SK-N-SH treated with all-trans-retinoic acid at 6 μM for 48 hours (cell line): ENCODE results near the gene NUTM1.

Experiments used
- ARNTL ChIP-seq: fragments of 450-650 bp; formaldehyde crosslinking; IDR thresholded peaks from 2 replicates; pipeline ENCODE4 v1.5.0; 2020; ENCODE audit warnings: low read depth, mild to moderate bottlenecking, moderate library complexity, borderline replicate concordance
- BACH2 ChIP-seq: fragments of 250-450 bp; sonication (Bioruptor Pico); IDR thresholded peaks from 2 replicates; pipeline ENCODE4 v1.9.0; 2021; ENCODE audit warnings: mild to moderate bottlenecking, borderline replicate concordance
- CREB5 ChIP-seq: fragments of 250-450 bp; sonication (Bioruptor Pico); IDR thresholded peaks from 2 replicates; pipeline ENCODE4 v1.5.1; 2020; ENCODE audit warnings: low read depth, mild to moderate bottlenecking, moderate library complexity
- ESRRG ChIP-seq: fragments of 250-450 bp; sonication (Bioruptor Pico); IDR thresholded peaks from 2 replicates; pipeline ENCODE4 v1.6.1; 2021; ENCODE audit warnings: mild to moderate bottlenecking
- OSR1 ChIP-seq: fragments of 250-450 bp; sonication (Bioruptor Pico); IDR thresholded peaks from 2 replicates; pipeline ENCODE4 v1.8.0; 2022; ENCODE audit warnings: moderate library complexity, mild to moderate bottlenecking, inconsistent platforms
- PATZ1 ChIP-seq: fragments of 250-450 bp; sonication (Bioruptor Pico); IDR thresholded peaks from 2 replicates; pipeline ENCODE4 v1.8.0; 2020; ENCODE audit warnings: mild to moderate bottlenecking, moderate library complexity, borderline replicate concordance
- RARB ChIP-seq: fragments of 250-450 bp; sonication (Bioruptor Pico); IDR thresholded peaks from 2 replicates; pipeline ENCODE4 v1.8.0; 2021; ENCODE audit warnings: mild to moderate bottlenecking, moderate library complexity
- TCF4 ChIP-seq: fragments of 250-450 bp; sonication (Bioruptor Pico); IDR thresholded peaks from 2 replicates; pipeline ENCODE4 v1.8.0; 2021; ENCODE audit warnings: mild to moderate bottlenecking, moderate library complexity, borderline replicate concordance
- TOX ChIP-seq: fragments of 250-450 bp; sonication (Bioruptor Pico); IDR thresholded peaks from 2 replicates; pipeline ENCODE4 v1.8.0; 2021; ENCODE audit warnings: mild to moderate bottlenecking, moderate library complexity, borderline replicate concordance
- ZFP3 ChIP-seq: fragments of 250-450 bp; sonication (Bioruptor Pico); IDR thresholded peaks from 2 replicates; pipeline ENCODE4 v1.5.0; 2020; ENCODE audit warnings: mild to moderate bottlenecking, moderate library complexity
- ZFP30 ChIP-seq: fragments of 450-650 bp; formaldehyde crosslinking; IDR thresholded peaks from 2 replicates; pipeline ENCODE4 v1.5.0; 2022; ENCODE audit warnings: mild to moderate bottlenecking, moderate library complexity
- ZNF565 ChIP-seq: fragments of 450-650 bp; formaldehyde crosslinking; conservative IDR thresholded peaks from 2 replicates; pipeline ENCODE4 v1.5.0; 2020; ENCODE audit warnings: low read depth, mild to moderate bottlenecking, moderate library complexity

- TF ChIP-seq BACH2 (no peak), ZNF565 (no peak), PATZ1 (CRISPR knock-in tag) (no peak), ZFP3 (CRISPR knock-in tag) (no peak), TCF4 (CRISPR knock-in tag) (no peak), ESRRG (CRISPR knock-in tag) (no peak), ZFP30 (CRISPR knock-in tag) (no peak), OSR1 (CRISPR knock-in tag) (no peak), CREB5 (no peak), ARNTL (CRISPR knock-in tag) (no peak), TOX (CRISPR knock-in tag) (no peak), RARB (no peak)
Observed at GRCh38 chr15:34354286-34354685, 11.2 kb downstream of the NUTM1 start.
